Measurements from ENCODE around the gene ACSBG1.

DNA sequence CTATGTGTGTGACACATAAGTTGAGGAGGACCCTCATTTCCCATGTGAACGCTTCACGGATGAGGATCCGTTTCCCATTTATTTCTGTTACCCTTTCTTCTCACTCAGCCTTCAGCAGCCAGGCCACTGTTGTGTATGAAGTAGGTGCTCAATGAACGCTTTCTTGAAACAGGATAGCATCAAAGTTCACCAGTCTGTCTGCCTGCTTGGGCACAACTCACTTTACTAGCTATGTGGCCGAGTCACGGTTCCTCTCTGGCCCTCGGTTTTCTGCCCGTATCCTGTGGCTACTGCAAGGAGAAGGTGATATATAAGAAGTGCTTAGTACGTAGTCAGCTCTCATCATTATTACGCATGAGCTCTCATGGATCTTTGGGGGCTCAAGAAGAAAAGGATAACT lies 22.4 kb downstream of the ACSBG1 start:
- TF ChIP-seq, protein P1, sequence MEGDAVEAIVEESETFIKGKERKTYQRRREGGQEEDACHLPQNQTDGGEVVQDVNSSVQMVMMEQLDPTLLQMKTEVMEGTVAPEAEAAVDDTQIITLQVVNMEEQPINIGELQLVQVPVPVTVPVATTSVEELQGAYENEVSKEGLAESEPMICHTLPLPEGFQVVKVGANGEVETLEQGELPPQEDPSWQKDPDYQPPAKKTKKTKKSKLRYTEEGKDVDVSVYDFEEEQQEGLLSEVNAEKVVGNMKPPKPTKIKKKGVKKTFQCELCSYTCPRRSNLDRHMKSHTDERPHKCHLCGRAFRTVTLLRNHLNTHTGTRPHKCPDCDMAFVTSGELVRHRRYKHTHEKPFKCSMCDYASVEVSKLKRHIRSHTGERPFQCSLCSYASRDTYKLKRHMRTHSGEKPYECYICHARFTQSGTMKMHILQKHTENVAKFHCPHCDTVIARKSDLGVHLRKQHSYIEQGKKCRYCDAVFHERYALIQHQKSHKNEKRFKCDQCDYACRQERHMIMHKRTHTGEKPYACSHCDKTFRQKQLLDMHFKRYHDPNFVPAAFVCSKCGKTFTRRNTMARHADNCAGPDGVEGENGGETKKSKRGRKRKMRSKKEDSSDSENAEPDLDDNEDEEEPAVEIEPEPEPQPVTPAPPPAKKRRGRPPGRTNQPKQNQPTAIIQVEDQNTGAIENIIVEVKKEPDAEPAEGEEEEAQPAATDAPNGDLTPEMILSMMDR (IDR thresholded peaks at IDR 0.05): no peak
- TF ChIP-seq POLR2A (IDR thresholded peaks at IDR 0.05): no peak
